Ishikawa (cell line): ENCODE data around the gene TMPRSS12.

Experiments used
- CEBPB ChIP-seq: IDR thresholded peaks from 2 replicates; pipeline ENCODE4 v1.6.1; 2012
- CREB1 ChIP-seq: IDR thresholded peaks from 2 replicates; pipeline ENCODE4 v1.6.1; 2012; ENCODE audit warnings: low read depth
- EGR1 ChIP-seq: IDR thresholded peaks from 2 replicates; pipeline ENCODE4 v1.6.1; 2012
- EP300 ChIP-seq: IDR thresholded peaks from 2 replicates; pipeline ENCODE4 v1.6.1; 2012; ENCODE audit warnings: borderline replicate concordance
- FOXM1 ChIP-seq: IDR thresholded peaks from 2 replicates; pipeline ENCODE4 v1.6.1; 2012; ENCODE audit warnings: low read depth, borderline replicate concordance
- NFIC ChIP-seq: IDR thresholded peaks from 2 replicates; pipeline ENCODE4 v1.6.1; 2012
- RAD21 ChIP-seq: IDR thresholded peaks from 2 replicates; pipeline ENCODE4 v1.6.1; 2012; ENCODE audit warnings: low read depth
- TAF1 ChIP-seq: IDR thresholded peaks from 2 replicates; pipeline ENCODE4 v1.6.1; 2012; ENCODE audit warnings: low read depth, mild to moderate bottlenecking
- TCF12 ChIP-seq: IDR thresholded peaks from 2 replicates; pipeline ENCODE4 v1.6.1; 2012; ENCODE audit warnings: low read depth
- TEAD4 ChIP-seq: IDR thresholded peaks from 2 replicates; pipeline ENCODE4 v1.6.1; 2012
- USF1 ChIP-seq: IDR thresholded peaks from 2 replicates; pipeline ENCODE4 v1.6.1; 2012
- YY1 ChIP-seq: IDR thresholded peaks from 2 replicates; pipeline ENCODE4 v1.6.1; 2012; ENCODE audit warnings: low read depth
- ZBTB7A ChIP-seq: IDR thresholded peaks from 2 replicates; pipeline ENCODE4 v1.6.1; 2012; ENCODE audit warnings: low read depth
- TF ChIP-seq, protein P1 (sequence below): IDR thresholded peaks from 2 replicates; pipeline ENCODE4 v1.6.1; 2012; ENCODE audit warnings: low read depth, mild to moderate bottlenecking
- TF ChIP-seq, protein P2 (sequence below): IDR thresholded peaks from 2 replicates; pipeline ENCODE4 v1.6.1; 2012

Gene TMPRSS12

GRCh38 chr12:50924131-50924438 is 81.4 kb downstream of the TMPRSS12 start:
- TF ChIP-seq TEAD4 (no peak), ZBTB7A (no peak), USF1 (no peak), EP300 (no peak), CREB1 (no peak), RAD21 (no peak), YY1 (no peak), TAF1 (no peak), FOXM1 (no peak), NFIC (no peak), CEBPB (no peak)
- TF ChIP-seq, protein P1, sequence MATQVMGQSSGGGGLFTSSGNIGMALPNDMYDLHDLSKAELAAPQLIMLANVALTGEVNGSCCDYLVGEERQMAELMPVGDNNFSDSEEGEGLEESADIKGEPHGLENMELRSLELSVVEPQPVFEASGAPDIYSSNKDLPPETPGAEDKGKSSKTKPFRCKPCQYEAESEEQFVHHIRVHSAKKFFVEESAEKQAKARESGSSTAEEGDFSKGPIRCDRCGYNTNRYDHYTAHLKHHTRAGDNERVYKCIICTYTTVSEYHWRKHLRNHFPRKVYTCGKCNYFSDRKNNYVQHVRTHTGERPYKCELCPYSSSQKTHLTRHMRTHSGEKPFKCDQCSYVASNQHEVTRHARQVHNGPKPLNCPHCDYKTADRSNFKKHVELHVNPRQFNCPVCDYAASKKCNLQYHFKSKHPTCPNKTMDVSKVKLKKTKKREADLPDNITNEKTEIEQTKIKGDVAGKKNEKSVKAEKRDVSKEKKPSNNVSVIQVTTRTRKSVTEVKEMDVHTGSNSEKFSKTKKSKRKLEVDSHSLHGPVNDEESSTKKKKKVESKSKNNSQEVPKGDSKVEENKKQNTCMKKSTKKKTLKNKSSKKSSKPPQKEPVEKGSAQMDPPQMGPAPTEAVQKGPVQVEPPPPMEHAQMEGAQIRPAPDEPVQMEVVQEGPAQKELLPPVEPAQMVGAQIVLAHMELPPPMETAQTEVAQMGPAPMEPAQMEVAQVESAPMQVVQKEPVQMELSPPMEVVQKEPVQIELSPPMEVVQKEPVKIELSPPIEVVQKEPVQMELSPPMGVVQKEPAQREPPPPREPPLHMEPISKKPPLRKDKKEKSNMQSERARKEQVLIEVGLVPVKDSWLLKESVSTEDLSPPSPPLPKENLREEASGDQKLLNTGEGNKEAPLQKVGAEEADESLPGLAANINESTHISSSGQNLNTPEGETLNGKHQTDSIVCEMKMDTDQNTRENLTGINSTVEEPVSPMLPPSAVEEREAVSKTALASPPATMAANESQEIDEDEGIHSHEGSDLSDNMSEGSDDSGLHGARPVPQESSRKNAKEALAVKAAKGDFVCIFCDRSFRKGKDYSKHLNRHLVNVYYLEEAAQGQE, result no peak
- TF ChIP-seq, protein P2, sequence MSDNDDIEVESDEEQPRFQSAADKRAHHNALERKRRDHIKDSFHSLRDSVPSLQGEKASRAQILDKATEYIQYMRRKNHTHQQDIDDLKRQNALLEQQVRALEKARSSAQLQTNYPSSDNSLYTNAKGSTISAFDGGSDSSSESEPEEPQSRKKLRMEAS, result no peak; the same call in none of the 2 replicates

DNA sequence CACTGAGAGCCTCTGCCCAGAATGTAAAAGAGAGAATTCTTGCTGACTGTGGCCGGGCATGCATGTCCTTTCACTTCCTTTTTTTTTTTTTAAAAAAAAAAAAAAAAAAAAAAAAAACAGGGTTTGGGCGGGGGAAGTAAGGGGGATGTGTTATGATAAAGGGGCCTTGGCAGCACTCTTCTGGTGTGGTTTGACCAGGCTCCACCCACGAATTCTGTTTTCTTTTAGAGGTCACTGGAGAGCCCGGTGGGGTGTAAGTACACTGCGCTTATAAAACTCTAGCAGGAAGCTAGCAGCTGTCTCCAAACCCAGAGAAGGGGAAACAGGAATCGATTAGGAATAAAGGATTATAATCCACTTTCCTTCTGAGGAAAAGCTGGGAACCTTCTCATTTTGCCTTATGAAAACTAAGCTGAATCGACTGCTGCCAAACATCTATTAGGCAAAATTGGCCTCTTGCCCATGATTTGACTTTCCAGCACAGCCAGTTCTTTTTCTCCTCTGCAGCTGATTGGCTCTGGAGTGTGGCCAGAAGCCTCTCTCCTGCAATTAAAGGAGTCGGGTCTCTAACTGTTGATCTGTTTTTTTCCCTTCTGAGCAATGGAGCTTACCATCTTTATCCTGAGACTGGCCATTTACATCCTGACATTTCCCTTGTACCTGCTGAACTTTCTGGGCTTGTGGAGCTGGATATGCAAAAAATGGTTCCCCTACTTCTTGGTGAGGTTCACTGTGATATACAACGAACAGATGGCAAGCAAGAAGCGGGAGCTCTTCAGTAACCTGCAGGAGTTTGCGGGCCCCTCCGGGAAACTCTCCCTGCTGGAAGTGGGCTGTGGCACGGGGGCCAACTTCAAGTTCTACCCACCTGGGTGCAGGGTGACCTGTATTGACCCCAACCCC is 82.0 kb downstream of the TMPRSS12 start:
- TF ChIP-seq YY1 (no peak), FOXM1 (peak; percentile 66), CREB1 (no peak), ZBTB7A (peak; percentile 67; the same call in 1 of the 2 replicates), TCF12 (0 out of 2 replicates have a peak, but pooled peaks have one; percentile 47), RAD21 (no peak), NFIC (peak; percentile 99), EP300 (peak; percentile 50; the same call in 1 of the 2 replicates), EGR1 (no peak; the same call in 1 of the 2 replicates), TAF1 (peak; percentile 57)
- TF ChIP-seq, protein P2, result no peak
- TF ChIP-seq, protein P1, result 0 out of 2 replicates have a peak, but pooled peaks have one; percentile 7

DNA sequence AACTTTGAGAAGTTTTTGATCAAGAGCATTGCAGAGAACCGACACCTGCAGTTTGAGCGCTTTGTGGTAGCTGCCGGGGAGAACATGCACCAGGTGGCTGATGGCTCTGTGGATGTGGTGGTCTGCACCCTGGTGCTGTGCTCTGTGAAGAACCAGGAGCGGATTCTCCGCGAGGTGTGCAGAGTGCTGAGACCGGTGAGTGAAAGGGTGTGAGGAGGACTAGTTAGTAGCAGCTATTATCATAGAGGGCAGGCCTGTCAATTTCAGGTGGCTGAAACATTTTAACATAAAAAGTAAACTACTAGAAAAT is 82.6 kb downstream of the TMPRSS12 start:
- no peak for TF ChIP-seq FOXM1

GRCh38 chr12:50925920-50926319 is 83.2 kb downstream of the TMPRSS12 start:
- TF ChIP-seq NFIC (no peak), CREB1 (no peak), ZBTB7A (no peak), CEBPB (no peak), USF1 (no peak), TAF1 (no peak), FOXM1 (no peak), YY1 (no peak), TEAD4 (no peak)
- TF ChIP-seq, protein P1, result no peak
- TF ChIP-seq, protein P2, result no peak
